Adrenal gland (tissue), 12 donors: ENCODE measurements around the gene VPS39. TPM values are rescaled to one million over a fixed set of nuclear protein-coding genes. Genes with fewer than 3 reads are reported as not detected.

Experiments
- DNase-seq, 7 donors: peaks; one replicate each; pipeline ENCODE4 v3.0.0-alpha.2; 2019 to 2020
- H3K27ac ChIP-seq, 5 donors: fragments of 200-600 bp; sonication (generic) in 4 of 5; 1 replicate in 3 of 5; 2 replicates in 2 of 5; pipeline versions ENCODE4 v1.5.1 to v1.8.0; 2016 to 2020; ENCODE audit warnings: mild to moderate bottlenecking in 1 of 5
- H3K27me3 ChIP-seq: fragments of 200-600 bp; 2 replicates; pipeline ENCODE4 v1.8.0; 2021
- H3K36me3 ChIP-seq, 2 donors: fragments of 200-600 bp; replicated peaks in 1 of 2; 1 replicate in 1 of 2; 2 replicates in 1 of 2; pipeline versions ENCODE4 v1.5.1 to v1.8.0; 2018 to 2022
- H3K4me1 ChIP-seq, 2 donors: fragments of 200-600 bp; replicated peaks in 1 of 2; 1 replicate in 1 of 2; 2 replicates in 1 of 2; pipeline versions ENCODE4 v1.5.1 to v1.8.0; 2018 to 2021
- H3K4me3 ChIP-seq, 4 donors: fragments of 200-600 bp; sonication (generic) in 3 of 4; one replicate each; pipeline ENCODE4 v1.5.1; 2016 to 2018
- H3K9me3 ChIP-seq, 3 donors: fragments of 200-600 bp; sonication (generic) in 1 of 3; replicated peaks in 1 of 3; 1 replicate in 2 of 3; 2 replicates in 1 of 3; pipeline versions ENCODE4 v1.5.1 to v1.8.0; 2016 to 2021
- CTCF ChIP-seq, 6 experiments: fragments of 450-650 bp in 4 of 6; fragments of 200-600 bp in 2 of 6; sonication (generic) in 1 of 6; IDR thresholded peaks; 1 replicate in 5 of 6; 2 replicates in 1 of 6; pipeline versions ENCODE4 v1.5.1 to v1.8.0; 2016 to 2021; ENCODE audit warnings: antibody characterized with exemption in 6 of 6, mild to moderate bottlenecking in 2 of 6, moderate library complexity in 1 of 6
- POLR2A ChIP-seq, 2 donors: fragments of 450-650 bp; IDR thresholded peaks; one replicate each; pipeline ENCODE4 v1.6.1; 2017; ENCODE audit warnings: antibody characterized with exemption in 2 of 2, mild to moderate bottlenecking in 2 of 2, moderate library complexity in 1 of 2
- WGBS, 4 donors: extraction: QIAGEN DNeasy Blood & Tissue Kit in 2 of 4; methylation state at CpG; one replicate each; pipeline versions ENCODE4 v1.1.5 to v1.1.7; 2013 to 2017; 5-methylcytosine and 5-hydroxymethylcytosine counted together
- intact Hi-C, 2 donors: fragments of 100-400 bp; cut with DNase I; formaldehyde crosslinking; loops; one replicate each; pipeline versions ENCODE4 v1.14.1 to v1.15.0; 2022 to 2023
- polyA plus RNA-seq, 3 donors: library from polyadenylated mRNA; stranded (reverse); fragments of 200-250 nt in 2 of 3; fragments of 350-450 nt in 1 of 3; fragmentation: Illumina TruSeq in 1 of 3; extraction: RNeasy Lipid Tissue Mini Kit (QIAGEN cat#74804) in 1 of 3; gene quantifications; one replicate each; pipeline ENCODE4 v1.2.3, GENCODE V29; 2013 to 2014
- total RNA-seq, 9 donors: library from RNA; depleted of rRNA in 4 of 9; stranded (reverse); fragments of >200 nt in 4 of 9; fragments of 120-200 nt in 1 of 9; fragmentation: NEBNext Ultra II Directional in 1 of 9; extraction: Animal tissue kit (Norgen Biotek cat#: 25700) in 1 of 9; gene quantifications; one replicate each; pipeline versions ENCODE4 v1.1.0 to v1.2.4, GENCODE V29; 2013 to 2023
- donor health status: healthy with polysubstance abuse.
- donor health status: Bipolar disorder and iron deficiency.
- donor health status: DM: yes; HTN: yes; CAD: no.
- donor health status: DM: no; HTN: no; CAD: no.
- donor health status: DM: no; HTN: no; CAD: no.
- donor health status: DM: yes; HTN: yes; CAD: no.

VPS39 gene
- total and polyA plus RNA-seq, 12 donors: 42.4 to 159 (median 70.4) TPM

- 80 to 92% (median 87%) methylated on average over 6 to 14 of the region's 14 CpGs for WGBS, 4 donors
- no peaks in the 10 kb centered on the region for H3K36me3 ChIP-seq
- no peaks in the 10 kb centered on the region for H3K9me3 ChIP-seq
- H3K27me3 ChIP-seq: no peaks in the 10 kb centered on the region
- TF ChIP-seq CTCF (IDR thresholded peaks at IDR 0.05): no peak
- TF ChIP-seq POLR2A (IDR thresholded peaks at IDR 0.05): no peak
- no peaks in the 10 kb centered on the region for H3K4me1 ChIP-seq
- no peak overlapping the region for H3K4me3 ChIP-seq
- intact Hi-C loops: no loop called here
- DNase-seq: peak in 1 of 7 donors; percentile 6
- no peak overlapping the region for H3K27ac ChIP-seq
Observed at GRCh38 chr15:42149493-42150218, 58.4 kb downstream of the VPS39 start.

GRCh38 chr15:42148808-42149492, 59.2 kb downstream of the VPS39 start:
- Histone ChIP-seq H3K4me1 (no peaks in the 10 kb centered on the region), H3K36me3 (no peaks in the 10 kb centered on the region), H3K9me3 (no peaks in the 10 kb centered on the region), H3K27ac (no peak overlapping the region), H3K27me3 (no peaks in the 10 kb centered on the region), H3K4me3 (no peak overlapping the region)
- TF ChIP-seq POLR2A (IDR thresholded peaks at IDR 0.05) (no peak), CTCF (IDR thresholded peaks at IDR 0.05) (no peak)
- intact Hi-C loops: no loop called here
- DNase-seq: peak in 2 of 7 donors; percentile 6 to 35
- 86 to 90% (median 87%) methylated on average over 11 to 12 of the region's 12 CpGs for WGBS, 4 donors

GRCh38 chr15:42147431-42147735, 60.7 kb downstream of the VPS39 start:
- intact Hi-C loops: no loop called here
- H3K4me3 ChIP-seq: no peak overlapping the region

More at GRCh38 chr15:42147431-42147735, 60.7 kb downstream of the VPS39 start:
- no peak for TF ChIP-seq POLR2A (IDR thresholded peaks at IDR 0.05)
- no peak for TF ChIP-seq CTCF (IDR thresholded peaks at IDR 0.05)
- Histone ChIP-seq H3K36me3 (no peaks in the 10 kb centered on the region), H3K27ac (no peak overlapping the region), H3K9me3 (no peaks in the 10 kb centered on the region), H3K27me3 (no peaks in the 10 kb centered on the region), H3K4me1 (no peaks in the 10 kb centered on the region)
- 83 to 96% (median 92%) methylated on average over 3 to 4 of the region's 4 CpGs for WGBS, 4 donors
- peak in 1 of 7 donors; percentile 2 for DNase-seq
